Aorta (tissue), 5 donors: ENCODE measurements around the gene PIP5K1B. TPM values are rescaled to one million over a fixed set of nuclear protein-coding genes. Genes with fewer than 3 reads are reported as not detected.

Experiments
- ATAC-seq: fragments of 200-7000 bp; cut with Tn5 transposase; one replicate; pipeline ENCODE4 v1.9.1; 2022; ENCODE audit warnings: moderate library complexity; ENCODE audit not compliant: low FRiP score
- DNase-seq, 2 donors: peaks; one replicate each; pipeline ENCODE4 v3.0.0-alpha.2; 2020
- H3K27ac ChIP-seq, 2 donors: one replicate each; pipeline ENCODE4 v1.5.1; 2013; ENCODE audit warnings: low read length in 2 of 2, mild to moderate bottlenecking in 2 of 2, moderate library complexity in 2 of 2, control low read depth in 1 of 2, inconsistent platforms in 1 of 2, low read depth in 1 of 2
- H3K27me3 ChIP-seq, 2 donors: one replicate each; pipeline ENCODE4 v1.6.1; 2013; ENCODE audit warnings: control low read depth in 1 of 2, low read length in 1 of 2, mild to moderate bottlenecking in 1 of 2, moderate library complexity in 1 of 2; ENCODE audit not compliant: insufficient read depth in 2 of 2, control insufficient read depth in 1 of 2
- H3K36me3 ChIP-seq, 2 donors: one replicate each; pipeline ENCODE4 v1.6.1; 2013; ENCODE audit warnings: control low read depth in 1 of 2, low read length in 1 of 2, mild to moderate bottlenecking in 1 of 2; ENCODE audit not compliant: insufficient read depth in 2 of 2, control insufficient read depth in 1 of 2
- H3K4me1 ChIP-seq, 2 donors: one replicate each; pipeline ENCODE4 v1.6.1; 2013; ENCODE audit warnings: low read length in 2 of 2, control low read depth in 1 of 2, mild to moderate bottlenecking in 1 of 2, moderate library complexity in 1 of 2; ENCODE audit not compliant: insufficient read depth in 2 of 2, control insufficient read depth in 1 of 2
- H3K4me3 ChIP-seq, 2 donors: one replicate each; pipeline ENCODE4 v1.5.1; 2013; ENCODE audit warnings: low read length in 2 of 2, control low read depth in 1 of 2, mild to moderate bottlenecking in 1 of 2
- H3K9me3 ChIP-seq: one replicate; pipeline ENCODE4 v1.6.1; 2013; ENCODE audit warnings: mild to moderate bottlenecking, low read length; ENCODE audit not compliant: control insufficient read depth
- WGBS, 2 donors: extraction: QIAGEN DNeasy Blood & Tissue Kit; methylation state at CpG; one replicate each; pipeline ENCODE4 v1.1.7; 2013; 5-methylcytosine and 5-hydroxymethylcytosine counted together
- intact Hi-C, 2 donors: fragments of 100-400 bp; cut with DNase I; formaldehyde crosslinking; loops; one replicate each; pipeline versions ENCODE4 v1.14.2 to v1.15.0; 2022
- polyA plus RNA-seq, 2 donors: library from polyadenylated mRNA; stranded (reverse); fragments of 200-250 nt; gene quantifications; one replicate each; pipeline ENCODE4 v1.2.3, GENCODE V29; 2013
- total RNA-seq, 2 donors: library from RNA; stranded (reverse); fragmentation: NEBNext Ultra II Directional; extraction: Animal tissue kit (Norgen Biotek cat#: 25700); gene quantifications; one replicate each; pipeline ENCODE4 v1.2.1, GENCODE V29; 2021
- donor health status: healthy with polysubstance abuse.
- donor health status: Bipolar disorder and iron deficiency.
- donor health status: DM: no; HTN: no; CAD: no.
- donor health status: DM: no; HTN: no; CAD: no.
- donor health status: DM: yes; HTN: yes; CAD: no.

Gene PIP5K1B
- total and polyA plus RNA-seq, 4 donors, result 0.82 to 14.5 (median 8.5) TPM

- peak overlapping the region in 1 of 2 donors; percentile 26 for H3K4me3 ChIP-seq
- 22 to 23% methylated on average over 6 of the region's 6 CpGs for WGBS, 2 donors
- no peak for ATAC-seq
- H3K27ac ChIP-seq, result no peak overlapping the region
- H3K27me3 ChIP-seq, result no peaks in the 10 kb centered on the region
- no peaks in the 10 kb centered on the region for H3K36me3 ChIP-seq
- H3K9me3 ChIP-seq, result no peaks in the 10 kb centered on the region
- peaks cover 0 to 7% of the 10 kb centered on the region in 2 donors for H3K4me1 ChIP-seq
- intact Hi-C loops, result no loop called here
- no peak for DNase-seq
These were observed 190.9 kb downstream of the PIP5K1B start for GRCh38 chr9:68895741-68896478.

DNA sequence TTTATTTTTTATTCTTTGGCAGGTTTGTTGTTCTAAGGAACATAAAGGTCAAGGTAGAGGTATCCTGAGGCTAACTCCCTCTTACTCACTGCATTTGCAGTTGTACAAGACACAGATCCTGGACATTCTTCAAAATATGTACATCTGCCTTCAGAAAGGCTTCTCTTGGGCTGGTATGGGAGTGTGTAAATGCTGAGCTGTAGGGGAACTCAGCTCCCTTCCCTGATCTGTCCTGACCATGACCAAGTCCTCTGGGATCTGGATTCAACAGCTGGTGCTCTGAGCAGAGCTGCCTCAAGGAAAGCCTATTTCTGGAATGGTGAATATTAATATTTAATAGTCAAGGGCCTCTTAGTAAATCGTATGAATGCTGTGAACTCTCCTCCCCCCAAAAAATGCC is 191.4 kb downstream of the PIP5K1B start:
- WGBS, 2 donors, result 62 to 63% methylated on average over 1 of the region's 1 CpG
- Histone ChIP-seq H3K4me3 (no peak overlapping the region), H3K36me3 (no peaks in the 10 kb centered on the region), H3K4me1 (peaks cover 0 to 7% of the 10 kb centered on the region in 2 donors), H3K9me3 (no peaks in the 10 kb centered on the region), H3K27me3 (no peaks in the 10 kb centered on the region), H3K27ac (no peak overlapping the region)
- intact Hi-C loops, result no loop called here
- no peak for ATAC-seq
- DNase-seq, result no peak

GRCh38 chr9:68897577-68898145 is 192.6 kb downstream of the PIP5K1B start:
- no peaks in the 10 kb centered on the region for H3K27me3 ChIP-seq
- WGBS, 2 donors, result 50 to 58% methylated on average over 5 of the region's 5 CpGs
- H3K9me3 ChIP-seq, result no peaks in the 10 kb centered on the region
- intact Hi-C loops, result no loop called here
- H3K36me3 ChIP-seq, result no peaks in the 10 kb centered on the region
- DNase-seq (no peak), ATAC-seq (no peak)
- no peak overlapping the region for H3K27ac ChIP-seq
- H3K4me3 ChIP-seq, result no peak overlapping the region
- peaks cover 0 to 7% of the 10 kb centered on the region in 2 donors for H3K4me1 ChIP-seq

- Histone ChIP-seq H3K4me3 (no peak overlapping the region), H3K9me3 (no peaks in the 10 kb centered on the region), H3K27me3 (no peaks in the 10 kb centered on the region), H3K36me3 (no peaks in the 10 kb centered on the region), H3K4me1 (peaks cover 0 to 7% of the 10 kb centered on the region in 2 donors), H3K27ac (no peak overlapping the region)
- intact Hi-C loops, result no loop called here
- DNase-seq (no peak), ATAC-seq (no peak)
- 81 to 86% methylated on average over 6 of the region's 6 CpGs for WGBS, 2 donors
These were observed 193.9 kb downstream of the PIP5K1B start for GRCh38 chr9:68898781-68899439.

DNA sequence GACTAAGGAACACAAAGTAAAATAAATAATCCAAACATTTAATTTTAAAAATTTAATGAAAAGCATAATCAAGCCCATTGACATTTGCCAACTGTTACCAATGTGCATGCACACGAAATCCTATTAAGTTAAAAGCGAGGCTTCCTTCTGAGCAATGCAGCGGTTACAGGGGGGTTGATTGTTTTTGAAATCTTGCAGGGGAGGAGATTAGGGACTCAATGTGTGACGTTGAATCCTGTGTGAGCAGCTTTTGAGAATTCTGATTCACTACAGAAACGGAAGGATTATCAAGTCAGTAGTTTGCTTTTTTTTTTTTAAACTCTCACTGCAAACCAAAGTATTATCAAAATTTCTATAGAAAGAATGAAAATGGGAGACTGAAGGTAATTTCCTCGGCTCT is 199.4 kb downstream of the PIP5K1B start:
- intact Hi-C loops, result no loop called here
- H3K27ac ChIP-seq, result no peak overlapping the region
- H3K9me3 ChIP-seq, result no peaks in the 10 kb centered on the region
- no peaks in the 10 kb centered on the region for H3K27me3 ChIP-seq
- DNase-seq (no peak), ATAC-seq (no peak)
- H3K4me1 ChIP-seq, result no peaks in the 10 kb centered on the region
- no peak overlapping the region for H3K4me3 ChIP-seq
- H3K36me3 ChIP-seq, result no peaks in the 10 kb centered on the region
- 60 to 65% methylated on average over 6 of the region's 6 CpGs for WGBS, 2 donors

GRCh38 chr9:68905129-68905528 is 200.1 kb downstream of the PIP5K1B start:
- no peak for ATAC-seq
- Histone ChIP-seq H3K9me3 (no peaks in the 10 kb centered on the region), H3K36me3 (no peaks in the 10 kb centered on the region), H3K27me3 (no peaks in the 10 kb centered on the region), H3K4me1 (no peaks in the 10 kb centered on the region), H3K27ac (no peak overlapping the region), H3K4me3 (no peak overlapping the region)
- intact Hi-C loops, result no loop called here
- 55 to 74% methylated on average over 3 of the region's 3 CpGs for WGBS, 2 donors
- DNase-seq, result no peak

DNA sequence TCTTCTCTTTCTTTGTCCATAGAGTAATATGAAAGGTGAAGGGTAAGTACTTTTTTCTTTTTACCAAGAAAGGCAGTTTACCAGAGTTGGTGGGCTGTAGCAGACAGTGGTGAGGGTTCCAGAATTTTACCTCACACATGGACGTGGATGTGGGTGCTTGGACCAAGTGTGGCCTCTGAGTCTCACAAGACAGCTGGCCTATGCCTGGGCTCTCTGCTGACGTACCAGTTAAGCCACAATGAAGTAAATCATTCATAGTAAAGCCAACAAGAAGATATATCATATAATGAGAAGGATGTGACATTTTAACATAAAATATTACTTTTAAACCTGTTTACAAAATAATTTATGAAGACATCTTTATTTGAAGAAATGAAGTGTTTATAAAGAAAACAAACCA is 202.9 kb downstream of the PIP5K1B start:
- H3K27ac ChIP-seq, result no peak overlapping the region
- DNase-seq (no peak), ATAC-seq (no peak)
- no peaks in the 10 kb centered on the region for H3K9me3 ChIP-seq
- peaks cover 0 to 6% of the 10 kb centered on the region in 2 donors for H3K4me1 ChIP-seq
- 88 to 89% methylated on average over 2 of the region's 2 CpGs for WGBS, 2 donors
- no peaks in the 10 kb centered on the region for H3K27me3 ChIP-seq
- H3K4me3 ChIP-seq, result no peak overlapping the region
- H3K36me3 ChIP-seq, result no peaks in the 10 kb centered on the region
- intact Hi-C loops, result no loop called here

DNA sequence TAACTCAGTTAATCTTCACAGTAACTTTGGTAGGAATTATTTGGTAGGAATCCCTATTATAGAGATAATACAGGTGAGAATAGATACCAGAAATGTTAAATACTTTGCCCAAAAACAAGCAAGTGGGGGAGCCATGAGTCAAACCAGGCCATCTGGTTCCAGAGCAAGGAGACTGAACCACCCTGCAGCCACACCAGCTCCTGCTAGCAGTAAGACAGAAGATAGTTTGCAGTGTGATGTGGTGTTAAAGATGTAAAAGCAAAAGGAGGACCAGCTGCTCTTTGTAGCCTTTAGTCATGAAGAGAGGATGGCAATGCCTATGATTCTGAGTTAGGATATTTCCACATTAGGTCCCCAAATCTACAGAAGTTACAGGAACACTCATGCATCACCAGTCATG is 207.5 kb downstream of the PIP5K1B start:
- ATAC-seq (no peak), DNase-seq (no peak)
- intact Hi-C loops, result no loop called here
- peaks cover 0 to under 1% of the 10 kb centered on the region in 2 donors for H3K36me3 ChIP-seq
- no peaks in the 10 kb centered on the region for H3K9me3 ChIP-seq
- H3K27me3 ChIP-seq, result no peaks in the 10 kb centered on the region
- peaks cover 0 to 6% of the 10 kb centered on the region in 2 donors for H3K4me1 ChIP-seq
- H3K27ac ChIP-seq, result no peak overlapping the region
- no peak overlapping the region for H3K4me3 ChIP-seq

DNA sequence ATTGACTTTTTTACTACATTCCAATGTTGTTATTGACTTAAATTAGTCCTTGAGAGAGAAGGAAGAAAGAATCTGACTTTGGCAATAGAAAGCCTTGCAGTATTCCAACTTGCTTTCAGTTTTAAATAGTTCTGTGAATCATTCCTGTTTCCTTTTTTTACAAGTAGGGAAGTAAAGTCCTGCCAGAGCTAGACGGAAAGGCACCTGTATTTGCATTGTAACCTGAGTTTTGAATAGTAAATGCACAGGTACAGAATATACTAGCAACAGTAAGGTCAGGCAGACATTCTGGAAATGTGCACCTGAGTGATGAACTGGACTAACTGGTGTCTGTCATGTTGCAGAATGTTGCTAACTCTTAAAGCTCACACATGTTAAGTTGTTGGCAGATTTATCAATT is 208.0 kb downstream of the PIP5K1B start:
- no peak for DNase-seq
- intact Hi-C loops, result no loop called here
- Histone ChIP-seq H3K4me1 (peaks cover 0 to 6% of the 10 kb centered on the region in 2 donors), H3K9me3 (no peaks in the 10 kb centered on the region), H3K27ac (no peak overlapping the region), H3K27me3 (no peaks in the 10 kb centered on the region), H3K36me3 (peaks cover 0 to 1% of the 10 kb centered on the region in 2 donors), H3K4me3 (no peak overlapping the region)
- 0 to 3% methylated on average over 1 of the region's 1 CpG for WGBS, 2 donors
- no peak for ATAC-seq
